IMR-90 (cell line): Measurements from ENCODE around the gene SLC4A5. TPM values are rescaled to one million over a fixed set of nuclear protein-coding genes. Genes with fewer than 3 reads are reported as not detected.

ENCODE experiments used
- ATAC-seq: fragments of 200-7000 bp; cut with Tn5 transposase; 2 replicates; pipeline ENCODE4 v1.9.1; 2020; ENCODE audit warnings: low read depth, mild to moderate bottlenecking, moderate library complexity
- BruUV-seq: library from RNA; stranded (reverse); fragments of 400-500 nt; replicated peaks from 2 replicates; lab custom pipeline; 2021; lab: Mats Ljungman, UMichigan
- CTCF ChIA-PET: fragments of 300-600 bp; formaldehyde crosslinking; extraction: SDS; loops from one replicate; lab custom pipeline; 2021; ENCODE audit warnings: antibody characterized with exemption; lab: Yijun Ruan, JAX
- POLR2A ChIA-PET: fragments of 300-600 bp; sonication (Branson Sonifier 250); formaldehyde crosslinking; loops from one replicate; lab custom pipeline; 2022; ENCODE audit warnings: antibody characterized with exemption; ENCODE audit not compliant: unreplicated experiment; lab: Charles Lee
- DNase-seq: peaks from one replicate; pipeline ENCODE4 v3.0.0; 2013
- H2AFZ ChIP-seq: replicated peaks from 2 replicates; pipeline ENCODE3; 2013; ENCODE audit warnings: low read length, mild to moderate bottlenecking; ENCODE audit not compliant: poor library complexity
- H2AK5ac ChIP-seq: 2 replicates; pipeline ENCODE4 v1.6.1; 2013; ENCODE audit warnings: low read depth, low read length, inconsistent platforms
- H2AK9ac ChIP-seq: replicated peaks from 2 replicates; pipeline ENCODE3; 2013; ENCODE audit warnings: mild to moderate bottlenecking, low read depth, low read length, moderate library complexity; ENCODE audit not compliant: poor library complexity
- H2BK120ac ChIP-seq: 2 replicates; pipeline ENCODE4 v1.6.1; 2013; ENCODE audit warnings: low read depth, low read length, inconsistent platforms
- H2BK15ac ChIP-seq: 3 replicates; pipeline ENCODE4 v1.6.1; 2013; ENCODE audit warnings: low read depth, low read length, inconsistent platforms
- H2BK20ac ChIP-seq: 2 replicates; pipeline ENCODE4 v1.6.1; 2013; ENCODE audit warnings: low read depth, mild to moderate bottlenecking, inconsistent platforms, low read length, moderate library complexity
- H2BK5ac ChIP-seq: 2 replicates; pipeline ENCODE4 v1.6.1; 2013; ENCODE audit warnings: mild to moderate bottlenecking, low read depth, low read length, inconsistent platforms; ENCODE audit not compliant: poor library complexity, severe bottlenecking
- H3K14ac ChIP-seq: replicated peaks from 2 replicates; pipeline ENCODE4 v1.6.1; 2013; ENCODE audit warnings: low read depth, low read length, inconsistent platforms
- H3K18ac ChIP-seq: 2 replicates; pipeline ENCODE4 v1.6.1; 2013; ENCODE audit warnings: low read depth, low read length, control low read depth
- H3K23ac ChIP-seq: 2 replicates; pipeline ENCODE4 v1.6.1; 2013; ENCODE audit warnings: low read depth, low read length, inconsistent platforms
- H3K27ac ChIP-seq: 2 replicates; pipeline ENCODE4 v1.5.1; 2013; ENCODE audit warnings: mild to moderate bottlenecking, control low read depth, low read length; ENCODE audit not compliant: insufficient read depth
- H3K27me3 ChIP-seq: 2 replicates; pipeline ENCODE4 v1.6.1; 2013; ENCODE audit warnings: low read length; ENCODE audit not compliant: control insufficient read depth, insufficient read depth
- H3K36me3 ChIP-seq: 2 replicates; pipeline ENCODE4 v1.6.1; 2013; ENCODE audit warnings: low read length, mixed read lengths; ENCODE audit not compliant: control insufficient read depth, insufficient read depth
- H3K4ac ChIP-seq: 2 replicates; pipeline ENCODE4 v1.6.1; 2013; ENCODE audit warnings: low read depth, low read length, inconsistent platforms
- H3K4me1 ChIP-seq: 2 replicates; pipeline ENCODE4 v1.6.1; 2013; ENCODE audit warnings: low read length, mixed read lengths; ENCODE audit not compliant: control insufficient read depth, insufficient read depth
- H3K4me2 ChIP-seq: 2 replicates; pipeline ENCODE4 v1.6.1; 2013; ENCODE audit warnings: low read depth, mild to moderate bottlenecking, control low read depth, low read length, moderate library complexity
- H3K4me3 ChIP-seq: 2 replicates; pipeline ENCODE4 v1.5.1; 2013; ENCODE audit warnings: low read depth, mild to moderate bottlenecking, control low read depth, low read length, moderate library complexity; ENCODE audit not compliant: insufficient read depth
- H3K56ac ChIP-seq: 2 replicates; pipeline ENCODE4 v1.6.1; 2013; ENCODE audit warnings: low read length, inconsistent platforms; ENCODE audit not compliant: insufficient read depth; ENCODE audit errors: extremely low read depth
- H3K79me1 ChIP-seq, 2 experiments: 2 replicates each; pipeline ENCODE4 v1.6.1; 2013; ENCODE audit warnings: low read length in 2 of 2, inconsistent platforms in 1 of 2, low read depth in 1 of 2
- H3K9ac ChIP-seq: 2 replicates; pipeline ENCODE4 v1.6.1; 2013; ENCODE audit warnings: low read depth, low read length, control low read depth
- H3K9me1 ChIP-seq: 2 replicates; pipeline ENCODE4 v1.6.1; 2013; ENCODE audit warnings: low read length, inconsistent platforms; ENCODE audit not compliant: insufficient read depth
- H3K9me3 ChIP-seq: 2 replicates; pipeline ENCODE4 v1.6.1; 2013; ENCODE audit warnings: low read length; ENCODE audit not compliant: control insufficient read depth, insufficient read depth
- H4K20me1 ChIP-seq: 2 replicates; pipeline ENCODE4 v1.6.1; 2013; ENCODE audit warnings: low read length, inconsistent platforms; ENCODE audit not compliant: insufficient read depth
- H4K5ac ChIP-seq: 2 replicates; pipeline ENCODE4 v1.6.1; 2013; ENCODE audit warnings: mild to moderate bottlenecking, low read depth, low read length, control low read depth
- H4K8ac ChIP-seq, 2 experiments: 2 replicates each; pipeline ENCODE4 v1.6.1; 2013; ENCODE audit warnings: low read depth in 2 of 2, low read length in 2 of 2, control low read depth in 1 of 2, inconsistent platforms in 1 of 2
- H4K91ac ChIP-seq: 2 replicates; pipeline ENCODE4 v1.6.1; 2013; ENCODE audit warnings: low read depth, low read length, inconsistent platforms; ENCODE audit not compliant: insufficient read depth
- CEBPB ChIP-seq: IDR thresholded peaks from 2 replicates; pipeline ENCODE4 v1.6.1; 2012; ENCODE audit warnings: low read depth, low read length, improper control_type of control experiment
- CHD1 ChIP-seq: IDR thresholded peaks from 2 replicates; pipeline ENCODE4 v1.6.1; 2012; ENCODE audit warnings: low read depth, low read length, improper control_type of control experiment
- MAFK ChIP-seq: IDR thresholded peaks from 2 replicates; pipeline ENCODE4 v1.6.1; 2012; ENCODE audit warnings: low read depth, low read length, improper control_type of control experiment
- MAZ ChIP-seq: IDR thresholded peaks from 2 replicates; pipeline ENCODE4 v1.6.1; 2012; ENCODE audit warnings: low read depth, mild to moderate bottlenecking, low read length, improper control_type of control experiment, moderate library complexity, borderline replicate concordance
- MXI1 ChIP-seq: IDR thresholded peaks from 2 replicates; pipeline ENCODE4 v1.6.1; 2012; ENCODE audit warnings: low read depth, mild to moderate bottlenecking, low read length, moderate library complexity, borderline replicate concordance
- NFE2L2 ChIP-seq: fragments of 150-350 bp; IDR thresholded peaks from 2 replicates; pipeline ENCODE4 v1.6.1; 2016; ENCODE audit warnings: low read depth, mild to moderate bottlenecking, low read length
- POLR2A ChIP-seq: IDR thresholded peaks from 2 replicates; pipeline ENCODE4 v1.6.1; 2012; ENCODE audit warnings: mild to moderate bottlenecking, low read depth, low read length
- RAD21 ChIP-seq: IDR thresholded peaks from 2 replicates; pipeline ENCODE4 v1.6.1; 2012; ENCODE audit warnings: low read length, improper control_type of control experiment
- RCOR1 ChIP-seq: IDR thresholded peaks from 2 replicates; pipeline ENCODE4 v1.6.1; 2012; ENCODE audit warnings: mild to moderate bottlenecking, low read length, improper control_type of control experiment; ENCODE audit not compliant: insufficient replicate concordance
- RFX5 ChIP-seq: IDR thresholded peaks from 2 replicates; pipeline ENCODE4 v1.8.0; 2012; ENCODE audit warnings: low read depth, mild to moderate bottlenecking, low read length, moderate library complexity
- SMC3 ChIP-seq: fragments of 150-350 bp; IDR thresholded peaks from 2 replicates; pipeline ENCODE4 v1.6.1; 2016; ENCODE audit warnings: low read depth, mild to moderate bottlenecking, antibody characterized with exemption, low read length, moderate library complexity
- WGBS, 2 experiments: methylation state at CpG; one replicate each; pipeline versions ENCODE4 v1.1.5 to v1.1.7; 2013; ENCODE audit warnings: missing lambda C conversion rate in 2 of 2; ENCODE audit not compliant: insufficient read length in 1 of 2; ENCODE audit errors: extremely low coverage in 2 of 2; 5-methylcytosine and 5-hydroxymethylcytosine counted together
- dilution Hi-C: fragments of 300-500 bp; cut with HindIII; formaldehyde crosslinking; loops from one replicate; pipeline ENCODE4 v1.14.3; 2018; ENCODE audit warnings: low sequenced_read_pairs; ENCODE audit not compliant: unreplicated experiment
- in situ Hi-C: fragments of 300-500 bp; cut with MboI; formaldehyde crosslinking; loops from 3 replicates; pipeline ENCODE4 v1.14.3; 2019; ENCODE audit warnings: low sequenced_read_pairs, inconsistent platforms, mixed read lengths
- intact Hi-C: fragments of 100-400 bp; cut with micrococcal nuclease; formaldehyde crosslinking; loops from 2 replicates; pipeline ENCODE4 v1.10.0; 2022
- polyA plus RNA-seq, 3 experiments: library from polyadenylated mRNA; depleted of rRNA; stranded (reverse); fragments of >200 nt; gene quantifications; 2 replicates each; pipeline ENCODE4 v1.2.3, GENCODE V29; 2012; ENCODE audit warnings: low replicate concordance in 1 of 3
- total RNA-seq: library from RNA; depleted of rRNA; stranded (reverse); fragments of >200 nt; gene quantifications from 2 replicates; pipeline ENCODE4 v1.2.3, GENCODE V29; 2012
- TF ChIP-seq, protein P1 (sequence below): conservative IDR thresholded peaks from 2 replicates; pipeline ENCODE4 v1.5.1; 2012; ENCODE audit warnings: mild to moderate bottlenecking, low read depth, low read length, improper control_type of control experiment
- TF ChIP-seq, protein P2 (sequence below): fragments of 150-350 bp; IDR thresholded peaks from 2 replicates; pipeline ENCODE4 v1.6.1; 2016; ENCODE audit warnings: low read depth, mild to moderate bottlenecking, low read length, moderate library complexity, borderline replicate concordance
- TF ChIP-seq, protein P3 (sequence below): fragments of 150-350 bp; IDR thresholded peaks from 2 replicates; pipeline ENCODE4 v1.6.1; 2017; ENCODE audit warnings: mild to moderate bottlenecking, antibody characterized with exemption, low read length, low read depth

SLC4A5 gene
- total and polyA plus RNA-seq, 2 of the 4 experiments (the other 2 are of a cell fraction) = 0.18 to 0.22 TPM

DNA sequence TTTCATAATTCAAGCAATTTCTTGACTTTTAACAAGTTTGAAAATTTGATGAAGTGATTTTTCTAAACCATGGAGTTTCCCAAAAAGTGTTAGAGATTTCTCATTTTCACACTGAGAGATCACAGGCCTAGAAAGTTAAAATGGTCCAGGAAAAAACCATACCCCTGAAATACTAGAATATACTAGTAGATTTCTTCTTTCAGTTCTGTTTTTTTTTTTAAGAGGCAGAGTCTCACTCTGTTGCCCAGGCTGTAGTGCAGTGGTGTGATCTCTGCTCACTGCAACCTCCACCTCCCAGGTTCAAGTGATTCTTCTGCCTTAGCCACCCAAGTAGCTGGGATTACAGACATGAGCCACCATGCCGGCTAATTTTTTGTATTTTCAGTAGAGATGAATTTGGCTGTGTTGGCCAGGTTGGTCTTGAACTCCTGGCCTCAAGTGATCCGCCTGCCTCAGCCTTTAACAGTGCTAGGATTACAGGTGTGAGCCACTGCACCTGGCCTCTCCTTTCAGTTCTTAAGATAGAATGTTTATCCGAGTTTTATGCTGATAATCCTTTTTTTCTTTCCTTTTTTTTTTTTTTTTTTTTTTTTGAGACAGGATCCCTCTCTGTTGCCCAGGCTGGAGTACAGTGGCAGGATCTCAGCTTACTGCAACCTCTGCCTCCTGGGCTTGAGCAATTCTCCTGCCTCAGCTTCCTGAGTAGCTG lies 130.4 kb downstream of the SLC4A5 start:
- Histone ChIP-seq H3K4me3 (no peak overlapping the region), H2AFZ (no peak overlapping the region), H3K27ac (no peak overlapping the region), H3K79me1 (peaks cover 16 to 39% of the 10 kb centered on the region in 2 experiments), H4K91ac (no peak overlapping the region), H3K36me3 (peaks cover 46% of the 10 kb centered on the region), H3K4me1 (no peaks in the 10 kb centered on the region), H3K9ac (no peak overlapping the region), H3K14ac (no peak overlapping the region), H3K27me3 (no peaks in the 10 kb centered on the region), H3K9me3 (no peaks in the 10 kb centered on the region), H2AK5ac (no peak overlapping the region), H2AK9ac (no peak overlapping the region), H2BK20ac (no peak overlapping the region), H3K4ac (no peak overlapping the region), H3K56ac (no peak overlapping the region), H3K23ac (no peak overlapping the region), H4K20me1 (peaks cover 16% of the 10 kb centered on the region), H3K18ac (no peak overlapping the region), H2BK15ac (no peak overlapping the region), H3K4me2 (no peak overlapping the region), H4K5ac (no peak overlapping the region), H3K9me1 (peaks cover 7% of the 10 kb centered on the region), H4K8ac (no peak overlapping the region), H2BK5ac (no peak overlapping the region), H2BK120ac (no peak overlapping the region)
- CTCF ChIA-PET = no interaction called here
- POLR2A ChIA-PET = no interaction called here
- BruUV-seq = no TSS peak
- ATAC-seq = no peak
- in situ Hi-C loops (no loop called here), dilution Hi-C loops (no loop called here), intact Hi-C loops (no loop called here)
- no CpG with 5 or more reads among the region's 3 CpGs for WGBS, 2 experiments
- TF ChIP-seq, protein P1, sequence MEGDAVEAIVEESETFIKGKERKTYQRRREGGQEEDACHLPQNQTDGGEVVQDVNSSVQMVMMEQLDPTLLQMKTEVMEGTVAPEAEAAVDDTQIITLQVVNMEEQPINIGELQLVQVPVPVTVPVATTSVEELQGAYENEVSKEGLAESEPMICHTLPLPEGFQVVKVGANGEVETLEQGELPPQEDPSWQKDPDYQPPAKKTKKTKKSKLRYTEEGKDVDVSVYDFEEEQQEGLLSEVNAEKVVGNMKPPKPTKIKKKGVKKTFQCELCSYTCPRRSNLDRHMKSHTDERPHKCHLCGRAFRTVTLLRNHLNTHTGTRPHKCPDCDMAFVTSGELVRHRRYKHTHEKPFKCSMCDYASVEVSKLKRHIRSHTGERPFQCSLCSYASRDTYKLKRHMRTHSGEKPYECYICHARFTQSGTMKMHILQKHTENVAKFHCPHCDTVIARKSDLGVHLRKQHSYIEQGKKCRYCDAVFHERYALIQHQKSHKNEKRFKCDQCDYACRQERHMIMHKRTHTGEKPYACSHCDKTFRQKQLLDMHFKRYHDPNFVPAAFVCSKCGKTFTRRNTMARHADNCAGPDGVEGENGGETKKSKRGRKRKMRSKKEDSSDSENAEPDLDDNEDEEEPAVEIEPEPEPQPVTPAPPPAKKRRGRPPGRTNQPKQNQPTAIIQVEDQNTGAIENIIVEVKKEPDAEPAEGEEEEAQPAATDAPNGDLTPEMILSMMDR = no peak
- TF ChIP-seq RAD21 (no peak), RFX5 (no peak), MAFK (no peak), MAZ (no peak), CEBPB (no peak), MXI1 (no peak), CHD1 (no peak), POLR2A (no peak), SMC3 (no peak), RCOR1 (no peak), NFE2L2 (no peak)
- TF ChIP-seq, protein P2, sequence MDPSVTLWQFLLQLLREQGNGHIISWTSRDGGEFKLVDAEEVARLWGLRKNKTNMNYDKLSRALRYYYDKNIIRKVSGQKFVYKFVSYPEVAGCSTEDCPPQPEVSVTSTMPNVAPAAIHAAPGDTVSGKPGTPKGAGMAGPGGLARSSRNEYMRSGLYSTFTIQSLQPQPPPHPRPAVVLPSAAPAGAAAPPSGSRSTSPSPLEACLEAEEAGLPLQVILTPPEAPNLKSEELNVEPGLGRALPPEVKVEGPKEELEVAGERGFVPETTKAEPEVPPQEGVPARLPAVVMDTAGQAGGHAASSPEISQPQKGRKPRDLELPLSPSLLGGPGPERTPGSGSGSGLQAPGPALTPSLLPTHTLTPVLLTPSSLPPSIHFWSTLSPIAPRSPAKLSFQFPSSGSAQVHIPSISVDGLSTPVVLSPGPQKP = no peak
- TF ChIP-seq, protein P3, sequence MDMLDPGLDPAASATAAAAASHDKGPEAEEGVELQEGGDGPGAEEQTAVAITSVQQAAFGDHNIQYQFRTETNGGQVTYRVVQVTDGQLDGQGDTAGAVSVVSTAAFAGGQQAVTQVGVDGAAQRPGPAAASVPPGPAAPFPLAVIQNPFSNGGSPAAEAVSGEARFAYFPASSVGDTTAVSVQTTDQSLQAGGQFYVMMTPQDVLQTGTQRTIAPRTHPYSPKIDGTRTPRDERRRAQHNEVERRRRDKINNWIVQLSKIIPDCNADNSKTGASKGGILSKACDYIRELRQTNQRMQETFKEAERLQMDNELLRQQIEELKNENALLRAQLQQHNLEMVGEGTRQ = no peak
- DNase-seq = no peak
